ENCODE results near the gene EXOC1.
A peak's percentile ranks its signal among the peaks of the same experiment; 100 is the strongest.
"Not testable (repeated sequence)": the region's sequence is repeated elsewhere in the genome, so short reads cannot be mapped to it uniquely, and the experiment has no call there.

EXOC1 gene

DNA sequence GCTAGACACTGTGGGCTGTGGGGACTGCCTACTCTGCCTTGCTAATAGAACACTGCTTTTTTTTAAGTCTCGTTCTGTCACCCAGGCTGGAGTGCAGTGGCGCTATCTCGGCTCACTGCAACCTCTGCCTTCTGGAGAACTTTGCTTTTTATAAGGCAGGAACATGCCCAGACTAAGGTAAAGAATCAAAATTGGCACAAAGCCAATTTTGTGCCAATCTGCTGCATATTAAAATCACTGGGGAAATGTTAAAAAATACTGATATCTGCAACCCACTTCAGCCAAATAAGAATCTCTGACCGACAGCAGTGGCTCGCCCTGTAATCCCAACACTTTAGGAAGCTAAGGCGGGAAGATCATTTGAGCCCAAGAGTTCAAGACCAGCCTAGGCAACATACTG is 58.8 kb downstream of the EXOC1 start:
- no peak for DNase-seq

GRCh38 chr4:55920571-55920970 is 67.1 kb downstream of the EXOC1 start:
- DNase-seq: no peak

DNA sequence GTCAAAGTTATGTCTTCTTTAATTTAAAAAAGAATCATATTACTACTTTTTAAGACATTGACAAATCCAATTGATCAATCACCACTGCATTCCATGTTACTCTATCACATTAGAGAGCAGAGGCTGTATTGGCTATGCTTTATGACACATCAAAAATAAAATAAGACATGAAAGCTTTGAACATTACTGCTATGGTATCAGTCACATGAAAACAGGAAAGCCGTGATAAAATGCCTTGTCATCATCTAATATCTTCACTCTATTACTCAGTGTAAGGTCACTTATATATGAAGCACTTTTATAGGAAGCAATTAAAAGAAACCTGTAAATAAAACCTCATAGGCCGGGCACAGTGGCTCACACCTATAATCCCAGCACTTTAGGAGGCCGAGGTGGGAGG is 67.6 kb downstream of the EXOC1 start:
- DNase-seq: no peak

- no peak for DNase-seq
These were observed 71.8 kb downstream of the EXOC1 start for GRCh38 chr4:55925241-55925640.

GRCh38 chr4:55926610-55927009 is 73.2 kb downstream of the EXOC1 start:
- DNase-seq: no peak

- no peak for DNase-seq
These were observed 74.5 kb downstream of the EXOC1 start for GRCh38 chr4:55927803-55928437.

DNA sequence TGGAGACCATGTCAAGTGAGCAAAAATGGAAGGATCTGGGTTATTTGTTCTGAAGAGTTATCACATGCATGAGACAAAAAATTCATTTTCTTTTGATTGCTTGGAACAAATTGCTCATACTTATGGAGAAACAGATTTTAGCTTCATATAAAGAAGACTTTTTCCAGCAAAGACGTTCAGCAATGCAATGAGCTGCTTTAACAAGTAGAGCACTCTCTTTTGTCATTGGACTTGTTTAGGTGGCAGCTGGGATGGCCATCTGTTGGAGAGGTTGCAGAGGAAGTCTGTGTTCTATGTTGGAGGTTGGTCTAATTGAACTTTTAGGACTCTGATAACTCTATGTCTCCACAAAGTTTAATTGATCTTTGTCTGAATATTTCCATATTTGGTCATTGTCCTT is 75.4 kb downstream of the EXOC1 start:
- DNase-seq: no peak

GRCh38 chr4:55931043-55931442 is 77.6 kb downstream of the EXOC1 start:
- DNase-seq: no peak

GRCh38 chr4:55931833-55932232 is 78.4 kb downstream of the EXOC1 start:
- DNase-seq: no peak

GRCh38 chr4:55932511-55932910 is 79.1 kb downstream of the EXOC1 start:
- no peak for DNase-seq

DNA sequence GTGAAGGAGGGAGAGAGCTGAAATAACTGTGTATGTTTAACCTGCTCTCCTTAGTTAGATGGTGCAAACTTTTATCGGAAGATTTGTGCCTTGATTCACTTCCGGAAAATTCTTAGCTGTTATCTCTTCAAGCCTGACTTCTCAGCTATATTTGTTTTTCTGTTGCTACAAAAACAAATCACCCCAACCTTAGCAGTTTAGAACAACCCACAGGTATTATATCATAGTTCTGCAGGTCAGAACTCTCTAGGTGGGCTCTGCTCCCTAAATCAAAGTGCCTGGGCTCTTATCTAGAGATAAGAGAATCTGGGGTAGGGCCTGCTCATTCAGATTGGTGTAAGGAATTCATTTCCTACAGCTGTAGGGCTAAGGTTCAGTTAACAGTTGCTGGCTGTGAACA is 80.2 kb downstream of the EXOC1 start:
- DNase-seq: no peak

DNA sequence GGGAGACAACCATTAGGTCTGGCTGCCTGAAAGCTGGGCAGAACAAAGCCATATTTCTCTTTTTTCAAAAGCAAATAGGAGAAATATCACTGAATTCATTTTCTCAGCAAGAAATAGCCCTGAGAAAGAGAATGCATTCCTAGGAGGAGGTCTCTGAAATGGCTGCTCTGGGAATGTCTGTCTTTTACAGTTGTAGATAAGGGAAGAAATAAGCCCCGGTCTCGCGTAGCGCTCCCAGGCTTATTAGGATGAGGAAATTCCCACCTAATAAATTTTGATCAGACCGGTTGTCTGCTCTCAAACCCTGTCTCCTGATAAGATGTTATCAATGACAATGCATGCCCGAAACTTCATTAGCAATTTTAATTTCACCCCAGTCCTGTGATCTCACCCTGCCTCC is 82.5 kb downstream of the EXOC1 start:
- DNase-seq: not testable (repeated sequence)

DNA sequence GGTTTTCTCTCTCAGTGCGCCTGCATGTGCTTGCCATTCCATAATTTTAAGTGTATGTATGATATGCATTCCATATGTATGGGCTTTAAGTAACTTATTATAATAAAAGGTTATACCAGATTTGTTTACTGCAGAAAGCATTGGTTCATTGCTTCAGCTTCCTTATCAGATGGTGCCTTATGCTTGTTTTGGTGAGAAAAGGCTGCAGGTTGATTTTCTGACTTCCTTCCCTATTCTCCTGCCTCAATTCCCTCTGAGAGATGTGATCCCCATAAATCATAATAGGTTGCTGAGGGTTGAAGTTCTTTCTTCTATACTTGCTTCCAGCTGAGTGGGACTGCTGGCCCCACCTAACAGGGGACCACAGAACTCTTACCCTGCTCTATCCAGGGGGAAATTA is 85.0 kb downstream of the EXOC1 start:
- no peak for DNase-seq

DNA sequence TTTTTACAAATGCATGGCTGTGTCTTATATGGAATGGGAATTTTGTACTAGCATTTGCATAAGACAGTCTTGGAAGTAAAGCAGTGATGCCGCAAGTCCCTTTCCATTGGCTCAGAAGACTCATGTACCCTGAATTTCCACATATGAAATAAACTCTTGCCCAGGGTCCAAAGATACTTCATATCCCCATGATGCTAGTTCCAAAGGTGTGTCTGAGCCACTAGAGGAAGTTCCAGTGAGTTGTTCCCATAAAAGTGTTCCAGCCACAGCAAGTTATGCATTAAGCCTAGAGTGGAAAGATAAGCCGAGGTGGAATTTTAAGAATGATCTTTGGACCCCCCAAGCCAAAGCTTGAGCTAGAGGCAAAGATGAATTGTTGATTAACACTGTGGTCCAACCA is 86.0 kb downstream of the EXOC1 start:
- no peak for DNase-seq

- no peak for DNase-seq
These were observed 88.5 kb downstream of the EXOC1 start for GRCh38 chr4:55941881-55942396.

GRCh38 chr4:55947254-55947882 is 93.9 kb downstream of the EXOC1 start:
- no peak for DNase-seq

DNA sequence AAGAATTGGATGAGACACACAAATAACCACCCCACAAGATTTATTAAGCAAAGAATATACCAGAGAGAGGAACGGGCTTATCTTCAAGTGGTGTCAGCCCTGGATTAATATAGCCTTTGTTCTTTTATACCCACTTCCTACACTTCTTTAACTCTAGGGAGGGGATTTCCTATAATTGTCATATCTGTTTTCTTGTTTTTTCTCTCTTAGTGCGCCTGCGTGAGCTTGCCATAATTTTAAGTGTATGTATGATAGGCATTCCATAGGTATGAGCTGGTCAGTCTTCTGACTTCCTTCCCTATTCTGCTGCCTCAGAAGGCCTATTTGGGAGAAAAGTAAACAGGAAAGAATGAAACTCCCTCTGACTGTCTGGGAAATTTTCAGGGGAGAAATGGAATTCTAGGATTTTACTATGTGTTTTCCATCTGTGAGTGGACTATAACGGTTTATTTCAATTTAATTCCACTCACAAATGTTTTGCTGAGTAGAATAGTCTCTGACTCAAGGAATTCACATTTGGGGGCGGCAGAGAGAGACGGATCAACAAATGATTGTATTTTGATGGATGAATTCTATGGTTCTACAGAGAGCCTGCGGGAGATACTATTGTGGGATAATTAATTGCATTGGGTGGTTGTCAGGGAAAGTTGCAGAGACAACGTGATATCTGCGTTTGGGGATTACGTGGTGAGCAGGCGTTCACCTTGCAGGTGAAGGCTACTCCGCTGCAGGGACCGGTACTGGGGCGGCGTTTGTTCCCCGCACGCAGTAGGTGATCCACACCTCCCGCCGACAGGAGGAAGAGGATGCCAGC is 94.7 kb downstream of the EXOC1 start:
- DNase-seq: peak; percentile 32 to 41

- peak; percentile 84 to 86 for DNase-seq
These were observed 95.5 kb downstream of the EXOC1 start, which contains the start of gene CEP135 for GRCh38 chr4:55948726-55949481. TSS of gene CEP135 (plus strand) at chr4:55948945. CDS start at chr4:55952131, 3,186 bp downstream.

DNA sequence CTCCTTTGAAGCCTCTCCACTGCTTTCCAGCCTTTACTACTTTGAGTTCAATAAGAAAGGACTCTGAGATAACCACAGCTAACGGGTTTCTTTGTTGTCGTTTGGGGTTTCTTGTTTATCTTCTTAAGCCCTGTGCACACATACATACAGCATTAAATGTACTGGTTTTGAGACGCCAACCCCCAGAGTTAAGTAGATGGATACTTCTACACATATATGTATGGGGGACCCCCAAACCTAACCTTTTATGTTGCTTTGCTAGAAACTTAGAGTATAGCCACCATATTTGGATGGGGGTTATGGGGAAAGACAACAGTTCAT is 96.0 kb downstream of the EXOC1 start:
- no peak for DNase-seq

GRCh38 chr4:55951191-55951922 is 97.9 kb downstream of the EXOC1 start:
- no peak for DNase-seq
